ENCODE data around the gene ATP6V1F.

The ATP6V1F gene

DNA sequence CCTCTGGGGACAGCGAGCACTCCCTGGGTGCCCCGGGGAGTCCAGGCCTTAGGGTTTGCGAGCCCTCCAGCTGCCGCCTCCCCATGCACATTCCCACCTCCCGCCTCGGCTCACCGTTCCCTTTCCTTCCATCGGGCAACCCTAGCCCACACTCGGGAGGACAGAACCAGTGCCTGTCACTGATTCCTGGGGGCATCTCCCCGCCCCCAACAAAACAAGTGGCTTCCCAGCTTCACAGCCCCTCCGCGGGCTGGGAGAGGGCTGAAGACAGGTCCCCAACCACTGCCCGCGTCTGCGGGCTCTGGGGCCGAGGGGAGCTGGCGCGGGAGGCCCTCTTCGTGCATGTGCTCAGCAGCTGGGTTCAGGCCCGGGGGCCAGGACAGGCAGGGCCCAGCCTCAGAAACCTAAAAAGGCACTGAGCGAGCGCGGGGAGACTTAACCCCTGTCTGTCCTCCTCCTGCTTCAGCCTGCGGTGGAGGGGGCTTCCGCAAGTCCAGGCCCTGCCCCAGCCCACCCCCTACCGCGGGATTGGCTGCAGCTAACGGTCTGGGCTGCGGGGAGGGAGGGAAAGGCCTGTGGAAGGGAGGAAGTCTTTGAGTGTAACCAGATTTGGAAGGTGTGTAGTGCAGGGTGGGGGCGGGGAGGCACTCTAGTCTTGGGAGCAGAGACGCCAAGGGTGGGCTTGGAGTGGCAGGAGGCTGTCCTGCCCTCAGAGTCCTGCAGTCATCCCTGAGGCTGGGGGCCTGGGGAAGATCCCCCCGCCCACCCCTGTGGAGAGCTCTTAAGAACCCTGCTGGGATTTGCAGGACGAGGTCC, 31.3 kb upstream of the ATP6V1F start:
- TF ChIP-seq POLR2A (IDR thresholded peaks at IDR 0.05; ENCODE audit: low read depth, low read length): peak; percentile 40; the same call in 1 of the 2 replicates
- DNase-seq (ENCODE audit: insufficient read length, low spot score) (peak; percentile 44), FAIRE-seq (no peak)

GRCh38 chr7:128831994-128832879, 30.4 kb upstream of the ATP6V1F start:
- DNase-seq (ENCODE audit: insufficient read length, low spot score) (peak; percentile 41), FAIRE-seq (no peak)
- TF ChIP-seq POLR2A (IDR thresholded peaks at IDR 0.05; ENCODE audit: low read depth, low read length): no peak

- DNase-seq (ENCODE audit: insufficient read length, low spot score): no peak
- no peak for FAIRE-seq
- no peak for TF ChIP-seq POLR2A (IDR thresholded peaks at IDR 0.05; ENCODE audit: low read depth, low read length)
Observed at GRCh38 chr7:128832880-128833147, 29.8 kb upstream of the ATP6V1F start.

GRCh38 chr7:128833148-128833945, 29.3 kb upstream of the ATP6V1F start:
- peak; percentile 59 for DNase-seq (ENCODE audit: insufficient read length, low spot score)
- no peak for FAIRE-seq
- no peak for TF ChIP-seq POLR2A (IDR thresholded peaks at IDR 0.05; ENCODE audit: low read depth, low read length)

DNA sequence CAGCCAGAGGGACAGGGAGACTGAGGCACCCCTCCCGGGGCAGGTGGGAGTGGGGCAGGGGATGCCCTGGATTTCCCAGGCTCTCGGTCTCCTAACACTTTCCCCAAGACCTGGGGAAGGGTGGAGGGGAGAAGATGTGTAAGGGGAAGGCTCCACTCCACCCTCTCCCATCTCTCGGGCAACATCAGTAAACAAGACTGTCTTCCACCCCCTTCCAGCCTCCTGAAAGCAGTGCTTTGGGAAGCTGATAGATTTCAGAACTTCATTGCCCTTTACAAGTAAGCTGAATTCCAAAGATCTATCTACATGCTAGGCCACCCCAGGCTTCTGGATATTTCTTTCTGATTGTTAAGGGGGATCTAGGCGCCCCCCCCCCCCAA, 28.7 kb upstream of the ATP6V1F start:
- DNase-seq (ENCODE audit: insufficient read length, low spot score): peak; percentile 43
- no peak for FAIRE-seq
- no peak for TF ChIP-seq POLR2A (IDR thresholded peaks at IDR 0.05; ENCODE audit: low read depth, low read length)

- no peak for TF ChIP-seq POLR2A (IDR thresholded peaks at IDR 0.05; ENCODE audit: low read depth, low read length)
- FAIRE-seq (no peak), DNase-seq (ENCODE audit: insufficient read length, low spot score) (no peak)
Observed at GRCh38 chr7:128835231-128835751, 27.4 kb upstream of the ATP6V1F start.

- FAIRE-seq: no peak
- DNase-seq (ENCODE audit: insufficient read length, low spot score): no peak
- no peak for TF ChIP-seq POLR2A (IDR thresholded peaks at IDR 0.05; ENCODE audit: low read depth, low read length)
Observed at GRCh38 chr7:128835790-128836641, 26.6 kb upstream of the ATP6V1F start.

DNA sequence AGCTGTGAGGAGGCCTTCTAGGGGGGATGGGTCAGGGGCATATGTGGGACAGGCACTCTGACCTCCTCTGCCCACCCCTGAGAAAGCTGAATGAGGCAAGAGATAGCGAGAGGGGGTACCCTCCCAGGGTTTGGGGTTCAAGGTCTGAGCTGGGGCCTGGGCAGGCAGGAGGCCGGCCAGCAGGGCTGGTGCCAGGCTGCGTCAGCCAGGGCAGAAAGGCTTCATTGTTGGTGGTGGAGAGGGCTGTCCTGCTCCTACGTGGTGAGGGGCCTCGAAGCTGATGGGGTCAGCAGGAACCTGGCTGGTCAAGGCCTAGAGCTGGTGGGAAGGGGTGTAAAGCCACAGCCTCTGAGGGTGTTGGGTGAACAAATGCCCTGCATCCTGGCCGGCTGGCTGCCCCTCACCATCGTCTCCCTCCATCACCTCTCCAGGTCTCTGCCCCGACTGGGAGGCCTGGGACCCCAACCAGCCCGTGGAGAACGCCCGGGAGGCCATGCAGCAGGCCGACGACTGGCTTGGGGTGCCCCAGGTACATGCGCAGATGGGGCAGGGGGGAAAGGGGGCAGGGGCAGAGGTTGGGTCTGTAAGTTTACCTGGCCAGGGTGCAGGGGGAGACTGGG, 25.8 kb upstream of the ATP6V1F start:
- TF ChIP-seq POLR2A (IDR thresholded peaks at IDR 0.05; ENCODE audit: low read depth, low read length): no peak
- no peak for DNase-seq (ENCODE audit: insufficient read length, low spot score)
- FAIRE-seq: no peak

DNA sequence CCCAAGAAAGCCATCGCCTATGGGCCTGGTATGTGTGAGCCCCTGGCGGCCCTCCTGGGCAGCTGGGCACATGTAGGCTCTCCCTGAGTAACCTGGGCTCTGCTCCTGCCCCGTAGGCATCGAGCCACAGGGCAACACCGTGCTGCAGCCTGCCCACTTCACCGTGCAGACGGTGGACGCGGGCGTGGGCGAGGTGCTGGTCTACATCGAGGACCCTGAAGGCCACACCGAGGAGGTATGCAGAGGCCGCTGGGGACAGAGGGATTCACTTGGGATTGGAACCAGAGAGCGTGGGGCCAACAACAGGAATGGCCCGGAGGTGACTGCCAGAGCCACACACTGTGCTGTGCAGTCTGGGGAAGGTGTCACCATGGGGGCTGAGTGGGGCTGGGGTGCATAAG, 25.1 kb upstream of the ATP6V1F start:
- no peak for TF ChIP-seq POLR2A (IDR thresholded peaks at IDR 0.05; ENCODE audit: low read depth, low read length)
- FAIRE-seq: no peak
- DNase-seq (ENCODE audit: insufficient read length, low spot score): no peak

- FAIRE-seq: no peak
- no peak for TF ChIP-seq POLR2A (IDR thresholded peaks at IDR 0.05; ENCODE audit: low read depth, low read length)
- DNase-seq (ENCODE audit: insufficient read length, low spot score): no peak
Observed at GRCh38 chr7:128838109-128838779, 24.4 kb upstream of the ATP6V1F start.

DNA sequence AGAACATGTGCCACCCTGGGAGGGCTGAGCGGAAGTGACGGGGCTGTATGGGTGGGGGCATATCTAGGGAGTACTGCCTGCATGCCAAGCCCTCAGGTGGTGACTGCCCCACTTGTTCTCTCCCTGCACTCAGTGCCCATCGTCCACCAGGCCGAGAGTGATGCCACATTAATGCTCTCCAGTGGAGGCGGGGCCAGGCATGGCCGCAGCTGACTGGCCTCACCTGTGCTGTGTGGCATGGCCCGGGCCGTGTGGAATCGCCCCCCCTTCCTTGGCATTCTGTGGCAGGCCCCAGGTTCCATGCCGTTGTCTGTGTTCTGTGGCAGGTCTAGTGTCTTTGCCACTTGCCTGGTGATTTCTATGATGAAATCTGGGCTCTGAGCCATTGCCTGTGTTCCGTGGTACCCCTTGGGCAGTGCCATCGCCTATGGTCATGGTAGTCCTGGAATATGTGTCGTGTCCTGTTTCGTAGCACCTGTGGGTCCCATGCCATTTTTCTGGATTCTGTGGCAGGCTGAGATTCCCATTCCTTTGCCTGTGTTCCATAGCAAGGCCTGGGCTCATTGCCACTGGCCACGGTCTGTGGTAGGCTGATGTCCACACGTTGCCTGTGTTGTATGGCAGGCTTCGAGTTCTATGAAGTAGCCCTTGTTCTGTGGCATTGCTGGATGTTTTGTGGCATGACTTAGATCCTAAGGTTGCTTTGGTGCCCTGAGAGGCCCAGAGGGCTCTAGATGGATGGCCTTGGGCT, 23.5 kb upstream of the ATP6V1F start:
- no peak for FAIRE-seq
- DNase-seq (ENCODE audit: insufficient read length, low spot score): no peak
- TF ChIP-seq POLR2A (IDR thresholded peaks at IDR 0.05; ENCODE audit: low read depth, low read length): no peak
